Spleen (tissue), 11 donors: ENCODE measurements around the gene TTYH1. TPM values are rescaled to one million over a fixed set of nuclear protein-coding genes. Genes with fewer than 3 reads are reported as not detected.

ENCODE experiments used
- DNase-seq: peaks from one replicate; pipeline ENCODE4 v3.0.0-alpha.2; 2020
- H3K27ac ChIP-seq, 8 donors: fragments of 200-600 bp; sonication (generic) in 7 of 8; 1 replicate in 4 of 8; 2 replicates in 4 of 8; pipeline versions ENCODE4 v1.5.0 to v1.8.0; 2016 to 2021; ENCODE audit warnings: inconsistent platforms in 4 of 8, mild to moderate bottlenecking in 4 of 8, moderate library complexity in 1 of 8
- H3K27me3 ChIP-seq, 7 donors: fragments of 200-600 bp; sonication (generic) in 6 of 7; replicated peaks in 1 of 7; 1 replicate in 4 of 7; 2 replicates in 3 of 7; pipeline versions ENCODE4 v1.5.0 to v1.8.0; 2016 to 2021; ENCODE audit warnings: inconsistent platforms in 3 of 7, mild to moderate bottlenecking in 1 of 7
- H3K36me3 ChIP-seq, 6 donors: fragments of 200-600 bp; sonication (generic) in 5 of 6; 1 replicate in 4 of 6; 2 replicates in 2 of 6; pipeline versions ENCODE4 v1.5.0 to v1.8.0; 2016 to 2021; ENCODE audit warnings: inconsistent platforms in 2 of 6
- H3K4me1 ChIP-seq, 6 donors: fragments of 200-600 bp; sonication (generic) in 5 of 6; 1 replicate in 3 of 6; 2 replicates in 3 of 6; pipeline versions ENCODE4 v1.5.0 to v1.8.0; 2016 to 2021; ENCODE audit warnings: inconsistent platforms in 3 of 6
- H3K4me3 ChIP-seq, 8 donors: fragments of 200-600 bp; sonication (generic) in 7 of 8; 1 replicate in 4 of 8; 2 replicates in 4 of 8; pipeline versions ENCODE4 v1.5.0 to v1.8.0; 2016 to 2021; ENCODE audit warnings: inconsistent platforms in 4 of 8, mild to moderate bottlenecking in 4 of 8, moderate library complexity in 2 of 8
- H3K9me3 ChIP-seq, 8 donors: fragments of 200-600 bp; sonication (generic) in 7 of 8; 1 replicate in 4 of 8; 2 replicates in 4 of 8; pipeline versions ENCODE4 v1.5.0 to v1.8.0; 2016 to 2021; ENCODE audit warnings: inconsistent platforms in 4 of 8
- CTCF ChIP-seq, 11 experiments: fragments of 200-600 bp in 7 of 11; fragments of 450-650 bp in 4 of 11; sonication (generic) in 4 of 11; IDR thresholded peaks in 8 of 11; conservative IDR thresholded peaks in 3 of 11; 1 replicate in 7 of 11; 2 replicates in 4 of 11; pipeline versions ENCODE4 v1.4.0 to v1.8.0; 2016 to 2021; ENCODE audit warnings: antibody characterized with exemption in 11 of 11, inconsistent platforms in 4 of 11, mild to moderate bottlenecking in 1 of 11
- POLR2A ChIP-seq, 3 donors: fragments of 450-650 bp; IDR thresholded peaks; one replicate each; pipeline ENCODE4 v1.5.1; 2017; ENCODE audit warnings: antibody characterized with exemption in 3 of 3, mild to moderate bottlenecking in 1 of 3
- POLR2AphosphoS5 ChIP-seq, 3 donors: sonication (generic); formaldehyde crosslinking; IDR thresholded peaks; one replicate each; pipeline ENCODE4 v1.5.1; 2017; ENCODE audit warnings: antibody characterized with exemption in 3 of 3
- WGBS, 5 donors: extraction: QIAGEN DNeasy Blood & Tissue Kit in 3 of 5; methylation state at CpG; one replicate each; pipeline versions ENCODE4 v1.1.5 to v1.1.7; 2013 to 2018; 5-methylcytosine and 5-hydroxymethylcytosine counted together
- intact Hi-C: fragments of 100-400 bp; cut with DNase I; formaldehyde crosslinking; loops from one replicate; pipeline ENCODE4 v1.15.0; 2023; ENCODE audit warnings: low total_unique reads
- polyA plus RNA-seq, 3 donors: library from polyadenylated mRNA; stranded (reverse); fragments of 200-250 nt; gene quantifications; one replicate each; pipeline ENCODE4 v1.2.1, GENCODE V29; 2013
- total RNA-seq, 7 donors: library from RNA; depleted of rRNA in 3 of 7; stranded (reverse); fragments of >200 nt in 3 of 7; fragmentation: NEBNext Ultra II Directional in 4 of 7; extraction: Animal tissue kit (Norgen Biotek cat#: 25700) in 4 of 7; gene quantifications; one replicate each; pipeline versions ENCODE4 v1.1.0 to v1.2.1, GENCODE V29; 2016 to 2021
- donor health status: healthy with polysubstance abuse.
- donor health status: DM: no; HTN: no; CAD: no; lungs with moderate emphysema.
- donor health status: DM: no; HTN: no; CAD: no.
- donor health status: Bipolar disorder and iron deficiency.
- donor health status: healthy.
- donor health status: DM: no; HTN: no; CAD: no.
- donor health status: DM: yes; HTN: yes; CAD: no.

Gene TTYH1
- total and polyA plus RNA-seq, 10 donors: 0.97 to 3.5 (median 1.2) TPM

GRCh38 chr19:54412877-54413276, 2.4 kb upstream of the TTYH1 start:
- TF ChIP-seq POLR2A (IDR thresholded peaks at IDR 0.05): no peak
- no peak for TF ChIP-seq CTCF (IDR thresholded peaks at IDR 0.05 in 8 of 11, conservative IDR thresholded peaks at IDR 0.05 in 3 of 11)
- TF ChIP-seq POLR2AphosphoS5 (IDR thresholded peaks at IDR 0.05): no peak
- peaks cover 15 to 62% (median 38%) of the 10 kb centered on the region in 7 donors for H3K27me3 ChIP-seq
- no peak overlapping the region for H3K4me3 ChIP-seq
- H3K36me3 ChIP-seq: no peaks in the 10 kb centered on the region
- H3K27ac ChIP-seq: no peak overlapping the region
- H3K4me1 ChIP-seq: peaks cover 0 to 32% (median 8%) of the 10 kb centered on the region in 6 donors
- no peak for DNase-seq
- 66 to 77% (median 74%) methylated on average over 4 of the region's 4 CpGs for WGBS, 5 donors
- intact Hi-C loops: no loop called here
- H3K9me3 ChIP-seq: peaks cover 0 to 4% (median 0%) of the 10 kb centered on the region in 8 donors

GRCh38 chr19:54414156-54414555, 1.1 kb upstream of the TTYH1 start:
- 87 to 94% (median 90%) methylated on average over 4 of the region's 4 CpGs for WGBS, 5 donors

GRCh38 chr19:54415901-54416673, 823 bp downstream of the TTYH1 start:
- 7 to 18% (median 12%) methylated on average over 27 to 28 of the region's 28 CpGs for WGBS, 5 donors
- intact Hi-C loops: no loop called here
- no peaks in the 10 kb centered on the region for H3K9me3 ChIP-seq
- no peak overlapping the region for H3K27ac ChIP-seq
- peaks cover 0 to 47% (median 24%) of the 10 kb centered on the region in 6 donors for H3K4me1 ChIP-seq
- H3K27me3 ChIP-seq: peaks cover 15 to 86% (median 50%) of the 10 kb centered on the region in 7 donors
- TF ChIP-seq POLR2AphosphoS5 (IDR thresholded peaks at IDR 0.05) (no peak), CTCF (IDR thresholded peaks at IDR 0.05 in 8 of 11, conservative IDR thresholded peaks at IDR 0.05 in 3 of 11) (no peak), POLR2A (IDR thresholded peaks at IDR 0.05) (no peak)
- no peaks in the 10 kb centered on the region for H3K36me3 ChIP-seq
- no peak overlapping the region for H3K4me3 ChIP-seq
- DNase-seq: no peak

More at GRCh38 chr19:54414156-54414555, 1.1 kb upstream of the TTYH1 start:
- H3K27ac ChIP-seq: no peak overlapping the region
- no peak for TF ChIP-seq POLR2A (IDR thresholded peaks at IDR 0.05)
- TF ChIP-seq CTCF (IDR thresholded peaks at IDR 0.05 in 8 of 11, conservative IDR thresholded peaks at IDR 0.05 in 3 of 11): no peak
- no peak for TF ChIP-seq POLR2AphosphoS5 (IDR thresholded peaks at IDR 0.05)
- peaks cover 0 to 44% (median 18%) of the 10 kb centered on the region in 6 donors for H3K4me1 ChIP-seq
- intact Hi-C loops: no loop called here
- no peaks in the 10 kb centered on the region for H3K9me3 ChIP-seq
- no peaks in the 10 kb centered on the region for H3K36me3 ChIP-seq
- no peak overlapping the region for H3K4me3 ChIP-seq
- DNase-seq: no peak
- H3K27me3 ChIP-seq: peaks cover 15 to 75% (median 41%) of the 10 kb centered on the region in 7 donors

GRCh38 chr19:54416695-54417491, 1.6 kb downstream of the TTYH1 start:
- WGBS, 5 donors: 45 to 64% (median 51%) methylated on average over 21 to 44 of the region's 44 CpGs
- H3K27me3 ChIP-seq: peaks cover 15 to 89% (median 52%) of the 10 kb centered on the region in 7 donors
- TF ChIP-seq POLR2AphosphoS5 (IDR thresholded peaks at IDR 0.05): no peak
- no peak for TF ChIP-seq POLR2A (IDR thresholded peaks at IDR 0.05)
- no peak for TF ChIP-seq CTCF (IDR thresholded peaks at IDR 0.05 in 8 of 11, conservative IDR thresholded peaks at IDR 0.05 in 3 of 11)
- H3K36me3 ChIP-seq: no peaks in the 10 kb centered on the region
- no peaks in the 10 kb centered on the region for H3K9me3 ChIP-seq
- intact Hi-C loops: no loop called here
- no peak overlapping the region for H3K4me3 ChIP-seq
- H3K4me1 ChIP-seq: peaks cover 0 to 47% (median 24%) of the 10 kb centered on the region in 6 donors
- H3K27ac ChIP-seq: no peak overlapping the region
- no peak for DNase-seq
